Measurements from ENCODE around the gene UBALD1. TPM values are rescaled to one million over a fixed set of nuclear protein-coding genes. Genes with fewer than 3 reads are reported as not detected.
"Not testable (repeated sequence)": the region's sequence is repeated elsewhere in the genome, so short reads cannot be mapped to it uniquely, and the experiment has no call there.

Gene UBALD1
- total RNA-seq, 2 donors from 2014 or later: 10.8 to 12.2 TPM

DNA sequence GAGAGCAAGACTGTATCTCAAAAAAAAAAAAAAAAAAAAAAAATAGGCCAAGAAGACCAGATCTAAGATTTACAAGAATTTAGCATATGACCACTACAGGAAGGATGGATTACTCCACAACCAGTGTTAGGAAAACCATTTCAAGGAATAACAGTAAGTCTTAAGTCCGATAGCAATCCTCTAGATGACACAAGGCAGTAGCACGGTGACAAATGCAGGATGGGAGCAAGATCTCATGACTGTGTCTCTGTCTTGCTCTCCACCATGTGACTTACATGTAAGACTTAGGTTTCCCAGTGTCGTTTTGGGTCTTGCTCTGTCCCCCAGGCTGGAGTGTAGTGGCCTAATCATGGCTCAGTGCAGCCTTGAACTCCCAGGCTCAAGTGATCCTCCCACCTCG is 30.8 kb downstream of the UBALD1 start:
- no peaks in the 10 kb centered on the region for H3K27me3 ChIP-seq
- H3K36me3 ChIP-seq: no peaks in the 10 kb centered on the region
- no peak for DNase-seq (ENCODE audit: low spot score)
- no peak overlapping the region for H3K27ac ChIP-seq
- peaks cover 0 to 7% of the 10 kb centered on the region in 2 donors for H3K9me3 ChIP-seq
- TF ChIP-seq, protein P1, sequence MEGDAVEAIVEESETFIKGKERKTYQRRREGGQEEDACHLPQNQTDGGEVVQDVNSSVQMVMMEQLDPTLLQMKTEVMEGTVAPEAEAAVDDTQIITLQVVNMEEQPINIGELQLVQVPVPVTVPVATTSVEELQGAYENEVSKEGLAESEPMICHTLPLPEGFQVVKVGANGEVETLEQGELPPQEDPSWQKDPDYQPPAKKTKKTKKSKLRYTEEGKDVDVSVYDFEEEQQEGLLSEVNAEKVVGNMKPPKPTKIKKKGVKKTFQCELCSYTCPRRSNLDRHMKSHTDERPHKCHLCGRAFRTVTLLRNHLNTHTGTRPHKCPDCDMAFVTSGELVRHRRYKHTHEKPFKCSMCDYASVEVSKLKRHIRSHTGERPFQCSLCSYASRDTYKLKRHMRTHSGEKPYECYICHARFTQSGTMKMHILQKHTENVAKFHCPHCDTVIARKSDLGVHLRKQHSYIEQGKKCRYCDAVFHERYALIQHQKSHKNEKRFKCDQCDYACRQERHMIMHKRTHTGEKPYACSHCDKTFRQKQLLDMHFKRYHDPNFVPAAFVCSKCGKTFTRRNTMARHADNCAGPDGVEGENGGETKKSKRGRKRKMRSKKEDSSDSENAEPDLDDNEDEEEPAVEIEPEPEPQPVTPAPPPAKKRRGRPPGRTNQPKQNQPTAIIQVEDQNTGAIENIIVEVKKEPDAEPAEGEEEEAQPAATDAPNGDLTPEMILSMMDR (IDR thresholded peaks at IDR 0.05): no peak
- H3K4me3 ChIP-seq: no peak overlapping the region
- no peaks in the 10 kb centered on the region for H3K4me1 ChIP-seq

DNA sequence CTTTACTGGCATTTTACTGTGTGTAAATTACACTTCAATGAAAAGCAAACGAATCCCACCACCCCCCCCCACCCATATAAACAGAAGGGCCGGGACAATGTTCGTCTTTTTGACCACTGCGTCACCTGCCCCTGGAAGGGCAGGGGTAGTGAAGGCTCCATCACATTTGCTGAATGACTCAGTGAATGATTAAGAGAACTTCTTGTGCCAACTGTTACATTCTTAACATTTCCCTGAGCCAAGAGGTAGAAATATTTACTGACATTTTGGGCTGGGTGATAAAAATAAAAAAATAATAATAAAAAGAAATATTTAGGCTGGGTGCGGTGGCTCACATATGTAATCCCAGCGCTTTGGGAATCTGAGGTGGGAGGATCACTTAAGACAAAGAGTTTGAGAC is 34.4 kb downstream of the UBALD1 start:
- Histone ChIP-seq H3K4me1 (no peaks in the 10 kb centered on the region), H3K4me3 (no peak overlapping the region), H3K36me3 (no peaks in the 10 kb centered on the region), H3K9me3 (no peaks in the 10 kb centered on the region), H3K27me3 (no peaks in the 10 kb centered on the region), H3K27ac (no peak overlapping the region)
- TF ChIP-seq, protein P1 (IDR thresholded peaks at IDR 0.05): no peak
- no peak for DNase-seq (ENCODE audit: low spot score)

DNA sequence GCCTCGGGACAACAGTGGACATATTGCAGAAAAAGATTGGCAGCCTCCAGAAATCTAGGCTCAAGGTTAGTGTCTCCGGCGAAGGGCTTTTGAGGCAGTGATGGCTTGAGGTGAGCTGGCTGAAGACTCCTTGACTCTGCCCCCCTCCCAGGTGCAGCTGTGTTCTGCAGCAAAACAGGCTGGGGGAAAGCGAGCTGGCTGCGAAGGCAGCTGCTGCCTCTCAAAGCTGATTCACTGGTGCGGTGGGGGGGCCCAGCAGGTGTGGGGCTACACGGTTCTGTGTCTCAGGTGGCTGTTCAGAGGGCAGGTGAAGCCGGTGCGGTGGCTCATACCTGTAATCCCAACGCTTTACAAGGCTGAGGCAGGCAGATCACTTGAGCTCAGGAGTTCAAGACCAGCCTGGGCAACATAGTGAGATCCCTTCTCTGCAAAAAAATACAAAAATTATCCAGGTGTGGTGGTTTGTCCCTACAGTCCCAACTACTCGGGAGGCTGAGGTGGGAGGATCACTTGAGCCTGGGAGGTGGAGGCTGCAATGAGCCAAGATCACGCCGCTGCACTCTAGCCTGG is 35.6 kb downstream of the UBALD1 start:
- no peaks in the 10 kb centered on the region for H3K27me3 ChIP-seq
- no peak overlapping the region for H3K4me3 ChIP-seq
- no peaks in the 10 kb centered on the region for H3K36me3 ChIP-seq
- H3K27ac ChIP-seq: no peak overlapping the region
- DNase-seq (ENCODE audit: low spot score): no peak
- H3K4me1 ChIP-seq: no peaks in the 10 kb centered on the region
- H3K9me3 ChIP-seq: no peaks in the 10 kb centered on the region
- TF ChIP-seq, protein P1 (IDR thresholded peaks at IDR 0.05): no peak

DNA sequence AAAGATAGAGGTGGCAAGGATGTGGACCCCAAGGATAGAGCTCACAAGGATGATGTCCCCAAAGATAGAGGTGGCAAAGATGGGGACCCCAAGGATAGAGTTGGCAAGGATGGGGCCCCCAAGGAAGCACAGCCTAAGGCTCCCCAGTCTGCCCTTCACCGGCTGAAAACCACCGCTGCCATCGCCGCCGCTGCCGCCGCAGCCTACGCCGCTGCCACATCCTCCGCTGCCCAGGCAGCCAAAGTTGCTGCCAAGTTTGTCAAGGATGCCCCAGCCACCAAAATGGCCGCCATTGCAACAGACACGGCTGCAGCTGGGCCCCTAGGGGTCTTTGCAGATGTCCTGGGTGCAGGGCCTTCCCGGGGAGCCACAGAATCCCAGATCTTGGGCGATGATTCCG is 38.7 kb downstream of the UBALD1 start:
- H3K27me3 ChIP-seq: no peaks in the 10 kb centered on the region
- TF ChIP-seq, protein P1 (IDR thresholded peaks at IDR 0.05): no peak
- H3K36me3 ChIP-seq: no peaks in the 10 kb centered on the region
- no peak overlapping the region for H3K4me3 ChIP-seq
- no peak overlapping the region for H3K27ac ChIP-seq
- no peak for DNase-seq (ENCODE audit: low spot score)
- H3K4me1 ChIP-seq: no peaks in the 10 kb centered on the region
- H3K9me3 ChIP-seq: no peaks in the 10 kb centered on the region

DNA sequence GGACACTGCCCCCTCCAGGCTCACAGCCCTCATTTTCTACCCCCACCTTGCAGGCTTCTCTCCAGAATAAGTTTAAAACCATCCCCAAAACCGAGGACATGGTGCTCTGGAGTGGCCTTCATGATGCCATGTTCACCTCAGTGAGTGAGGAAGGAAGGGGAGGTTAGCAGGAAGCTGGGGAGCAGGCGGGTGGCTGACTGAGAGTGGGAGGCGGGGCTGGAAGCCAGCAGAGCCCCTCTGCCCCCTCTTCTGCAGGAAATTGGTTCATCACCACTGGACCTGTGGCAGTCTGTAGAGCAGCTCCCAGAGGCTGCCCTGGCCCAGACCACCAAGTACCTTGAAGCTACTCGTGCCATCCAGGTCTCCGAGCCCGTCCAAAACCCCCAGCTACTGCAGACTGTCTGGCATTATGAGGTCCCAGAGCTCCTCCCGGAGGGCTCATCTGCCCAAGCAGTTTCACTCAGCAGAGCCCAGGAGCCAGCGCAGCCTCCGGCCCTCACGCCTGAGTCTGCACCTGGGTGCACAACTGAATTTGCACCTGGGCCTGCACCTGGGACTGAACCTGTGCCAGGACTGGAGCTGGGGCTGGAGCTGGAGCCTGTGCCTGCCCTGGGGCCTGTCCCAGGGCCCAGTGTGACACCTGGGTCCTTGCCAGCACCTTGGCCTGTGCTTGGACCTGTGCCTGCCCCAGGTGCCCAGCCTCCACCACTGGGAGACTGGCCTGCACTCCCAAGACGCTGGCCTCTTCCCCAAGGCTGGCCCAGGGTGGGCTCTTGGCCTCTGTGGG is 39.6 kb downstream of the UBALD1 start:
- H3K4me1 ChIP-seq: no peaks in the 10 kb centered on the region
- no peak overlapping the region for H3K27ac ChIP-seq
- DNase-seq (ENCODE audit: low spot score): no peak
- TF ChIP-seq, protein P1 (IDR thresholded peaks at IDR 0.05): no peak
- H3K27me3 ChIP-seq: no peaks in the 10 kb centered on the region
- no peak overlapping the region for H3K4me3 ChIP-seq
- no peaks in the 10 kb centered on the region for H3K36me3 ChIP-seq
- H3K9me3 ChIP-seq: no peaks in the 10 kb centered on the region

DNA sequence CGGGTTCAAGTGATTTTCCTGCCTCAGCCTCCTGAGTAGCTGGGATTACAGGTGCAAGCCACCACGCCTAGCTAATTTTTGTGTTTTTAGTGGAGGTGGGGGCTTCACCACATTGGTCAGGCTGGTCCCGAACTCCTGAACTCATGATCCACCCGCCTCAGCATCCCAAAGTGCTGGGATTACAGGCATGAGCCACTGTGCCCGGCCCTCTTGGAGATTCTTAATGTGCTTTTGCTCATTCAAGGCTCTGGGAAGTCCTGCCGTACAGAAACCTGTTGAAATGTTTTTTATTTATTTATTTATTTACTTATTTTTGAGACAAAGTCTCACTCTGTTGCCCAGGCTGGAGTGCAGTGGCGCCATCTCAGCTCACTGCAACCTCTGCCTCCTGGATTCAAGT is 40.8 kb downstream of the UBALD1 start:
- not testable (repeated sequence) for H3K36me3 ChIP-seq; H3K4me1 ChIP-seq; H3K27ac ChIP-seq; H3K27me3 ChIP-seq; H3K9me3 ChIP-seq; DNase-seq (ENCODE audit: low spot score); H3K4me3 ChIP-seq

Measured in right atrium auricular region (tissue), 2 donors.